SK-N-SH (cell line): ENCODE results near the gene DUSP28. TPM values are rescaled to one million over a fixed set of nuclear protein-coding genes. Genes with fewer than 3 reads are reported as not detected.

ENCODE experiments used
- CTCF ChIA-PET: fragments of 300-600, 350-600 bp; formaldehyde crosslinking; extraction: SDS; loops from one replicate; lab custom pipeline; 2021; lab: Yijun Ruan, JAX
- POLR2A ChIA-PET: fragments of 350-600 bp; sonication (Branson Sonifier 250); formaldehyde crosslinking; extraction: SDS; loops from one replicate; lab custom pipeline; 2020; ENCODE audit warnings: antibody characterized with exemption, inconsistent platforms; lab: Yijun Ruan, JAX
- DNase-seq: peaks from one replicate; pipeline ENCODE4 v3.0.0; 2012
- H2AFZ ChIP-seq: fragments of 200-600 bp; sonication (generic); 2 replicates; pipeline ENCODE4 v1.8.1; 2016; ENCODE audit warnings: antibody characterized with exemption, mild to moderate bottlenecking, low read depth
- H3F3A ChIP-seq: fragments of 200-600 bp; sonication (generic); replicated peaks from 2 replicates; pipeline ENCODE3; 2016; ENCODE audit warnings: antibody characterized with exemption, mild to moderate bottlenecking; ENCODE audit not compliant: insufficient read depth
- H3K27ac ChIP-seq, 2 experiments: fragments of 200-500 bp in 1 of 2; fragments of 200-600 bp in 1 of 2; sonication (Bioruptor generic) in 1 of 2; sonication (generic), shearing (Covaris generic) in 1 of 2; 2 replicates each; pipeline versions ENCODE4 v1.5.1 to v1.6.1; 2014 to 2016; ENCODE audit warnings: low read depth in 2 of 2, inconsistent platforms in 1 of 2, low read length in 1 of 2, mild to moderate bottlenecking in 1 of 2, mixed read lengths in 1 of 2
- H3K27me3 ChIP-seq: fragments of 200-600 bp; sonication (generic), shearing (Covaris generic); 2 replicates; pipeline ENCODE4 v1.6.1; 2016; ENCODE audit warnings: mixed run types; ENCODE audit not compliant: insufficient read depth
- H3K36me3 ChIP-seq, 2 experiments: fragments of 200-500 bp in 1 of 2; fragments of 200-600 bp in 1 of 2; sonication (Bioruptor generic) in 1 of 2; sonication (generic) in 1 of 2; replicated peaks in 1 of 2; 2 replicates each; pipeline versions ENCODE3 to v1.5.1; 2014 to 2016; ENCODE audit warnings: low read length in 1 of 2, mild to moderate bottlenecking in 1 of 2; ENCODE audit not compliant: insufficient read depth in 2 of 2, control insufficient read depth in 1 of 2
- H3K4me1 ChIP-seq, 2 experiments: fragments of 200-500 bp in 1 of 2; fragments of 200-600 bp in 1 of 2; sonication (Bioruptor generic) in 1 of 2; sonication (generic), shearing (Covaris generic) in 1 of 2; 2 replicates each; pipeline versions ENCODE4 v1.5.1 to v1.6.1; 2014 to 2016; ENCODE audit warnings: low read depth in 1 of 2, low read length in 1 of 2, mixed run types in 1 of 2; ENCODE audit not compliant: insufficient read depth in 2 of 2, control insufficient read depth in 1 of 2
- H3K4me2 ChIP-seq: fragments of 200-600 bp; sonication (generic), shearing (Covaris generic); 2 replicates; pipeline ENCODE4 v1.6.1; 2017; ENCODE audit warnings: mixed run types
- H3K4me3 ChIP-seq, 2 experiments: fragments of 200-500 bp in 1 of 2; fragments of 200-600 bp in 1 of 2; sonication (Bioruptor generic) in 1 of 2; sonication (generic), shearing (Covaris generic) in 1 of 2; 2 replicates each; pipeline versions ENCODE4 v1.5.1 to v1.8.1; 2014 to 2016; ENCODE audit warnings: low read depth in 2 of 2, inconsistent platforms in 1 of 2, low read length in 1 of 2, mild to moderate bottlenecking in 1 of 2, mixed read lengths in 1 of 2, moderate library complexity in 1 of 2
- H3K79me2 ChIP-seq: fragments of 200-600 bp; sonication (generic); 2 replicates; pipeline ENCODE4 v1.8.1; 2017; ENCODE audit warnings: mild to moderate bottlenecking; ENCODE audit not compliant: insufficient read depth
- H3K9ac ChIP-seq: fragments of 200-600 bp; sonication (generic); 2 replicates; pipeline ENCODE4 v1.6.1; 2017; ENCODE audit warnings: mixed run types
- H3K9me2 ChIP-seq: fragments of 200-600 bp; sonication (generic); 2 replicates; pipeline ENCODE4 v1.6.1; 2017; ENCODE audit warnings: mixed run types
- H3K9me3 ChIP-seq: fragments of 200-600 bp; sonication (generic); 2 replicates; pipeline ENCODE4 v1.6.1; 2017; ENCODE audit warnings: mixed run types, mild to moderate bottlenecking, moderate library complexity
- H4K20me1 ChIP-seq: fragments of 200-600 bp; sonication (generic); 2 replicates; pipeline ENCODE4 v1.6.1; 2017; ENCODE audit warnings: mild to moderate bottlenecking, mixed run types; ENCODE audit not compliant: insufficient read depth
- CHD2 ChIP-seq: fragments of 150-350 bp; IDR thresholded peaks from 2 replicates; pipeline ENCODE4 v1.6.1; 2018; ENCODE audit warnings: low read length; ENCODE audit not compliant: partially characterized antibody
- EZH2phosphoT487 ChIP-seq: fragments of 200-600 bp; sonication (generic); IDR thresholded peaks from 2 replicates; pipeline ENCODE4 v1.6.1; 2017; ENCODE audit warnings: low read depth, mixed run types, mild to moderate bottlenecking, antibody characterized with exemption, moderate library complexity, borderline replicate concordance
- FOSL2 ChIP-seq: IDR thresholded peaks from 2 replicates; pipeline ENCODE4 v1.4.0; 2012; ENCODE audit warnings: low read depth, mild to moderate bottlenecking, moderate library complexity, borderline replicate concordance
- FOXJ3 ChIP-seq: sonication (generic); formaldehyde crosslinking; IDR thresholded peaks from 2 replicates; pipeline ENCODE4 v1.5.1; 2020; ENCODE audit warnings: mild to moderate bottlenecking, missing genetic modification reagents
- JUND ChIP-seq: IDR thresholded peaks from 2 replicates; pipeline ENCODE4 v1.4.0; 2012
- MEF2A ChIP-seq: IDR thresholded peaks from 2 replicates; pipeline ENCODE4 v1.4.0; 2012; ENCODE audit warnings: low read depth, borderline replicate concordance
- NFIC ChIP-seq: IDR thresholded peaks from 2 replicates; pipeline ENCODE4 v1.4.0; 2012; ENCODE audit warnings: borderline replicate concordance
- POLR2AphosphoS5 ChIP-seq: IDR thresholded peaks from 2 replicates; pipeline ENCODE4 v1.6.1; 2012; ENCODE audit warnings: low read depth, low read length
- RAD21 ChIP-seq: IDR thresholded peaks from 2 replicates; pipeline ENCODE4 v1.6.1; 2012; ENCODE audit warnings: mild to moderate bottlenecking, low read length
- TAF1 ChIP-seq: IDR thresholded peaks from 2 replicates; pipeline ENCODE4 v1.6.1; 2012; ENCODE audit warnings: low read depth, mild to moderate bottlenecking, low read length, moderate library complexity, borderline replicate concordance
- TCF12 ChIP-seq: IDR thresholded peaks from 2 replicates; pipeline ENCODE4 v1.4.0; 2012
- WGBS: methylation state at CpG from one replicate; pipeline ENCODE4 v1.1.6; 2017; ENCODE audit warnings: low lambda C conversion rate; 5-methylcytosine and 5-hydroxymethylcytosine counted together
- polyA plus RNA-seq, 3 experiments: library from polyadenylated mRNA; depleted of rRNA; stranded (reverse); fragments of >200 nt; gene quantifications; 2 replicates each; pipeline ENCODE4 v1.2.3, GENCODE V29; 2012
- TF ChIP-seq, protein P1 (sequence below): fragments of 150-350 bp; IDR thresholded peaks from 2 replicates; pipeline ENCODE4 v1.6.1; 2017; ENCODE audit warnings: antibody characterized with exemption, low read length, low read depth, borderline replicate concordance
- TF ChIP-seq, protein P2 (sequence below): IDR thresholded peaks from 2 replicates; pipeline ENCODE4 v1.4.0; 2012; ENCODE audit warnings: low read depth
- TF ChIP-seq, protein P3 (sequence below): IDR thresholded peaks from 2 replicates; pipeline ENCODE4 v1.4.0; 2012; ENCODE audit warnings: low read depth, borderline replicate concordance
- TF ChIP-seq, protein P4 (sequence below): IDR thresholded peaks from 2 replicates; pipeline ENCODE4 v1.6.1; 2012; ENCODE audit warnings: mild to moderate bottlenecking, low read depth, low read length, moderate library complexity
- TF ChIP-seq, protein P5 (sequence below): IDR thresholded peaks from 2 replicates; pipeline ENCODE4; 2012
- TF ChIP-seq, protein P6 (sequence below): fragments of 200-600 bp; sonication (generic); IDR thresholded peaks from 2 replicates; pipeline ENCODE4 v1.6.1; 2017; ENCODE audit warnings: antibody characterized with exemption, mild to moderate bottlenecking, moderate library complexity

Gene DUSP28
- polyA plus RNA-seq, 1 of the 3 experiments (the other 2 are of a cell fraction): 4.1 TPM

DNA sequence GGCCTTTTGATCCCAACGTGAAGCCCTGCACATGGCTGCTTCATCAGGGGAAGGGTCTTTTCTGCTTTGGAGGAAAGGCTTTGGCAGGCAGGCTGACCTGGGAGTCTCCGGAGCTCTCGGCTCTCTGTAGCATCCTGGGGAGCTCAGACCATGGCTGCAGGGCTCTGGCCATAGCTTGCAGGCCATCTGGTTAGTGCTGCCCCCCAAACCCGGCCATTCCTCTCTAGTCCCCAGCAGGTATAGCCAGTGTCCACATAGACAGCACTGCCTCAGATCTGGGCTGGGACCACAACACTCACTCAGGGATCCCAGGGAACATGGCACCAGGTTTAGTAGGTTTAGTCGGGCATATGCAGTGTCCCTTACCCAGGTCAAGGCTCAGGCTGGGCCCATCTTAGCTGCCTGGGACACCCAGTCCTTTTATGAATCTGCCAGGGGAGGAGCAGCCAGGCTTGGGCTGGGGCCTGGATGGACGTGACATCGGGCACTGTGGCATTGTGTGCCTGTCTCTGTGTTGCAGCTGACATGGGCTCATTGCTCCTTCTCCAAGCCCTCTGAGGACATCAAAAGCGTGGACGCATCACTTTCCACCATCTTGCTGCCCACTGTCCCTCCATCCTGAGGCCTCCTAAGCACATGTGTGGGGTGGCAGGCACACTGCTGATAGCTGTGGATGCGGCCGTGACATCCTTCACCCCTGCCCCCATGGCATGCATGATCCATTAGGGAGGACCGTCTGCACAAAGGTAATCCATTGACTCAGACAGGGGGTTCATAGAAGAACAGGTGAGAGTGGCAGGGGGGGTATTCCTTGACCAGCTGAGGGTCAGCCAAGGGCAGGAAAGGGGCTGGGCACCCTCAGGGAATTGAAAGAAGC, 45.9 kb downstream of the DUSP28 start:
- Histone ChIP-seq H3K9me3 (no peaks in the 10 kb centered on the region), H3F3A (no peaks in the 10 kb centered on the region), H3K79me2 (no peaks in the 10 kb centered on the region), H3K36me3 (no peaks in the 10 kb centered on the region), H3K27me3 (no peaks in the 10 kb centered on the region), H4K20me1 (no peaks in the 10 kb centered on the region), H3K4me2 (no peak overlapping the region), H3K4me3 (no peak overlapping the region), H3K9me2 (no peaks in the 10 kb centered on the region), H3K4me1 (peaks cover 0 to 15% of the 10 kb centered on the region in 2 experiments; a peak in 1 of 4 replicates), H3K27ac (no peak overlapping the region), H2AFZ (no peak overlapping the region), H3K9ac (no peak overlapping the region)
- ChIA-PET CTCF (interaction anchor here (0.6 to 3.6 kb wide), 6 partner anchors 9 to 40 kb away, joined by 3 to 15 read pairs (median 6); no protein-coding TSS in a partner anchor), POLR2A (no interaction called here)
- TF ChIP-seq TCF12: no peak
- TF ChIP-seq, protein P1, sequence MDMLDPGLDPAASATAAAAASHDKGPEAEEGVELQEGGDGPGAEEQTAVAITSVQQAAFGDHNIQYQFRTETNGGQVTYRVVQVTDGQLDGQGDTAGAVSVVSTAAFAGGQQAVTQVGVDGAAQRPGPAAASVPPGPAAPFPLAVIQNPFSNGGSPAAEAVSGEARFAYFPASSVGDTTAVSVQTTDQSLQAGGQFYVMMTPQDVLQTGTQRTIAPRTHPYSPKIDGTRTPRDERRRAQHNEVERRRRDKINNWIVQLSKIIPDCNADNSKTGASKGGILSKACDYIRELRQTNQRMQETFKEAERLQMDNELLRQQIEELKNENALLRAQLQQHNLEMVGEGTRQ: no peak
- no peak for TF ChIP-seq FOXJ3 (CRISPR knock-in tag)
- TF ChIP-seq CHD2: no peak
- TF ChIP-seq, protein P2, sequence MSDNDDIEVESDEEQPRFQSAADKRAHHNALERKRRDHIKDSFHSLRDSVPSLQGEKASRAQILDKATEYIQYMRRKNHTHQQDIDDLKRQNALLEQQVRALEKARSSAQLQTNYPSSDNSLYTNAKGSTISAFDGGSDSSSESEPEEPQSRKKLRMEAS: no peak
- TF ChIP-seq POLR2AphosphoS5: no peak
- TF ChIP-seq NFIC: no peak
- no peak for TF ChIP-seq FOSL2
- no peak for TF ChIP-seq EZH2phosphoT487
- TF ChIP-seq MEF2A: no peak
- TF ChIP-seq, protein P3, sequence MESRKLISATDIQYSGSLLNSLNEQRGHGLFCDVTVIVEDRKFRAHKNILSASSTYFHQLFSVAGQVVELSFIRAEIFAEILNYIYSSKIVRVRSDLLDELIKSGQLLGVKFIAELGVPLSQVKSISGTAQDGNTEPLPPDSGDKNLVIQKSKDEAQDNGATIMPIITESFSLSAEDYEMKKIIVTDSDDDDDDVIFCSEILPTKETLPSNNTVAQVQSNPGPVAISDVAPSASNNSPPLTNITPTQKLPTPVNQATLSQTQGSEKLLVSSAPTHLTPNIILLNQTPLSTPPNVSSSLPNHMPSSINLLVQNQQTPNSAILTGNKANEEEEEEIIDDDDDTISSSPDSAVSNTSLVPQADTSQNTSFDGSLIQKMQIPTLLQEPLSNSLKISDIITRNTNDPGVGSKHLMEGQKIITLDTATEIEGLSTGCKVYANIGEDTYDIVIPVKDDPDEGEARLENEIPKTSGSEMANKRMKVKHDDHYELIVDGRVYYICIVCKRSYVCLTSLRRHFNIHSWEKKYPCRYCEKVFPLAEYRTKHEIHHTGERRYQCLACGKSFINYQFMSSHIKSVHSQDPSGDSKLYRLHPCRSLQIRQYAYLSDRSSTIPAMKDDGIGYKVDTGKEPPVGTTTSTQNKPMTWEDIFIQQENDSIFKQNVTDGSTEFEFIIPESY: no peak
- TF ChIP-seq JUND: no peak
- TF ChIP-seq TAF1: no peak
- TF ChIP-seq, protein P4, sequence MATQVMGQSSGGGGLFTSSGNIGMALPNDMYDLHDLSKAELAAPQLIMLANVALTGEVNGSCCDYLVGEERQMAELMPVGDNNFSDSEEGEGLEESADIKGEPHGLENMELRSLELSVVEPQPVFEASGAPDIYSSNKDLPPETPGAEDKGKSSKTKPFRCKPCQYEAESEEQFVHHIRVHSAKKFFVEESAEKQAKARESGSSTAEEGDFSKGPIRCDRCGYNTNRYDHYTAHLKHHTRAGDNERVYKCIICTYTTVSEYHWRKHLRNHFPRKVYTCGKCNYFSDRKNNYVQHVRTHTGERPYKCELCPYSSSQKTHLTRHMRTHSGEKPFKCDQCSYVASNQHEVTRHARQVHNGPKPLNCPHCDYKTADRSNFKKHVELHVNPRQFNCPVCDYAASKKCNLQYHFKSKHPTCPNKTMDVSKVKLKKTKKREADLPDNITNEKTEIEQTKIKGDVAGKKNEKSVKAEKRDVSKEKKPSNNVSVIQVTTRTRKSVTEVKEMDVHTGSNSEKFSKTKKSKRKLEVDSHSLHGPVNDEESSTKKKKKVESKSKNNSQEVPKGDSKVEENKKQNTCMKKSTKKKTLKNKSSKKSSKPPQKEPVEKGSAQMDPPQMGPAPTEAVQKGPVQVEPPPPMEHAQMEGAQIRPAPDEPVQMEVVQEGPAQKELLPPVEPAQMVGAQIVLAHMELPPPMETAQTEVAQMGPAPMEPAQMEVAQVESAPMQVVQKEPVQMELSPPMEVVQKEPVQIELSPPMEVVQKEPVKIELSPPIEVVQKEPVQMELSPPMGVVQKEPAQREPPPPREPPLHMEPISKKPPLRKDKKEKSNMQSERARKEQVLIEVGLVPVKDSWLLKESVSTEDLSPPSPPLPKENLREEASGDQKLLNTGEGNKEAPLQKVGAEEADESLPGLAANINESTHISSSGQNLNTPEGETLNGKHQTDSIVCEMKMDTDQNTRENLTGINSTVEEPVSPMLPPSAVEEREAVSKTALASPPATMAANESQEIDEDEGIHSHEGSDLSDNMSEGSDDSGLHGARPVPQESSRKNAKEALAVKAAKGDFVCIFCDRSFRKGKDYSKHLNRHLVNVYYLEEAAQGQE: no peak
- TF ChIP-seq, protein P5, sequence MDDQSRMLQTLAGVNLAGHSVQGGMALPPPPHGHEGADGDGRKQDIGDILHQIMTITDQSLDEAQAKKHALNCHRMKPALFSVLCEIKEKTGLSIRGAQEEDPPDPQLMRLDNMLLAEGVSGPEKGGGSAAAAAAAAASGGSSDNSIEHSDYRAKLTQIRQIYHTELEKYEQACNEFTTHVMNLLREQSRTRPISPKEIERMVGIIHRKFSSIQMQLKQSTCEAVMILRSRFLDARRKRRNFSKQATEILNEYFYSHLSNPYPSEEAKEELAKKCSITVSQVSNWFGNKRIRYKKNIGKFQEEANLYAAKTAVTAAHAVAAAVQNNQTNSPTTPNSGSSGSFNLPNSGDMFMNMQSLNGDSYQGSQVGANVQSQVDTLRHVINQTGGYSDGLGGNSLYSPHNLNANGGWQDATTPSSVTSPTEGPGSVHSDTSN: no peak
- TF ChIP-seq, protein P6, sequence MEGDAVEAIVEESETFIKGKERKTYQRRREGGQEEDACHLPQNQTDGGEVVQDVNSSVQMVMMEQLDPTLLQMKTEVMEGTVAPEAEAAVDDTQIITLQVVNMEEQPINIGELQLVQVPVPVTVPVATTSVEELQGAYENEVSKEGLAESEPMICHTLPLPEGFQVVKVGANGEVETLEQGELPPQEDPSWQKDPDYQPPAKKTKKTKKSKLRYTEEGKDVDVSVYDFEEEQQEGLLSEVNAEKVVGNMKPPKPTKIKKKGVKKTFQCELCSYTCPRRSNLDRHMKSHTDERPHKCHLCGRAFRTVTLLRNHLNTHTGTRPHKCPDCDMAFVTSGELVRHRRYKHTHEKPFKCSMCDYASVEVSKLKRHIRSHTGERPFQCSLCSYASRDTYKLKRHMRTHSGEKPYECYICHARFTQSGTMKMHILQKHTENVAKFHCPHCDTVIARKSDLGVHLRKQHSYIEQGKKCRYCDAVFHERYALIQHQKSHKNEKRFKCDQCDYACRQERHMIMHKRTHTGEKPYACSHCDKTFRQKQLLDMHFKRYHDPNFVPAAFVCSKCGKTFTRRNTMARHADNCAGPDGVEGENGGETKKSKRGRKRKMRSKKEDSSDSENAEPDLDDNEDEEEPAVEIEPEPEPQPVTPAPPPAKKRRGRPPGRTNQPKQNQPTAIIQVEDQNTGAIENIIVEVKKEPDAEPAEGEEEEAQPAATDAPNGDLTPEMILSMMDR: no peak
- no peak for TF ChIP-seq RAD21
- 88% methylated on average over 11 of the region's 12 CpGs for WGBS
- no peak for DNase-seq
